GM12874 (cell line): Measurements from ENCODE around the gene ZNF207.

Experiments used
- TF ChIP-seq, protein P1 (sequence below): IDR thresholded peaks from 2 replicates; pipeline ENCODE4 v1.5.1; 2011; ENCODE audit warnings: low read depth, mild to moderate bottlenecking, control low read depth, low read length, moderate library complexity; ENCODE audit not compliant: insufficient read depth

ZNF207 gene

DNA sequence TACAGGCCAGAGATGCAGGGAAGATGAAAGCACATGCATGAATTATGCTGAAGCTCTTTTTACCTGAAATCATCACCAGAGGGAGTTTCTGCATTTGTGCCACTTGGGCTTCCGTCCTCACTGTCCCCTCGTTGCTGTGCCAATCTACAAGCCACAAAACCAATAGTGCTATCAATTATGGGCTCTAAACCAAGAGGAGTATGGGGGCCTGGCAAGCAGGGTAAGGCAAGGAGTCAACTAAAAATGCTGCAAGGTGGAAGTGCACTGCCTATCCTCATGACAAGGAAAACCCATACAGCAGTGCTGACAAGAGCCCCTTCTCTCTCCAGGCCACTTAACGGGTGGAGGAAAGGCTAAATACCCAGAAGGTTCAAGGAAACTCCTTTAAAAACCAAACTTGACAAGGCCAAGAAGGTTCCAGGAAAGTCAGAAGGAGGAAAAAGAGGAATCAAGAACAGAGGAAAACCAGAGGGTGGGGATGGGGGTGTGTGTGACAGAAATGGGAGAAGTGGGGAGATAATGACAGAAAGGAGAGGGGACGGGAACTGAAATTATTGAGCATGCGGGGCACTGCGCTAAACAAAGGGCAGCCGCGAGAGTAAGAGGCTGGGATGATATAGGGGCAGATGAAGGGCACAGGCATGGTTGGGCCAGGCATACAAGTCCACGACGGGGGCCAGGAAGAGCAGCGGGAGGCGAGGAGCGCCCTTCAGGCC, 8.7 kb upstream of the ZNF207 start:
- TF ChIP-seq, protein P1, sequence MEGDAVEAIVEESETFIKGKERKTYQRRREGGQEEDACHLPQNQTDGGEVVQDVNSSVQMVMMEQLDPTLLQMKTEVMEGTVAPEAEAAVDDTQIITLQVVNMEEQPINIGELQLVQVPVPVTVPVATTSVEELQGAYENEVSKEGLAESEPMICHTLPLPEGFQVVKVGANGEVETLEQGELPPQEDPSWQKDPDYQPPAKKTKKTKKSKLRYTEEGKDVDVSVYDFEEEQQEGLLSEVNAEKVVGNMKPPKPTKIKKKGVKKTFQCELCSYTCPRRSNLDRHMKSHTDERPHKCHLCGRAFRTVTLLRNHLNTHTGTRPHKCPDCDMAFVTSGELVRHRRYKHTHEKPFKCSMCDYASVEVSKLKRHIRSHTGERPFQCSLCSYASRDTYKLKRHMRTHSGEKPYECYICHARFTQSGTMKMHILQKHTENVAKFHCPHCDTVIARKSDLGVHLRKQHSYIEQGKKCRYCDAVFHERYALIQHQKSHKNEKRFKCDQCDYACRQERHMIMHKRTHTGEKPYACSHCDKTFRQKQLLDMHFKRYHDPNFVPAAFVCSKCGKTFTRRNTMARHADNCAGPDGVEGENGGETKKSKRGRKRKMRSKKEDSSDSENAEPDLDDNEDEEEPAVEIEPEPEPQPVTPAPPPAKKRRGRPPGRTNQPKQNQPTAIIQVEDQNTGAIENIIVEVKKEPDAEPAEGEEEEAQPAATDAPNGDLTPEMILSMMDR, result no peak; the same call in 1 of the 2 replicates

DNA sequence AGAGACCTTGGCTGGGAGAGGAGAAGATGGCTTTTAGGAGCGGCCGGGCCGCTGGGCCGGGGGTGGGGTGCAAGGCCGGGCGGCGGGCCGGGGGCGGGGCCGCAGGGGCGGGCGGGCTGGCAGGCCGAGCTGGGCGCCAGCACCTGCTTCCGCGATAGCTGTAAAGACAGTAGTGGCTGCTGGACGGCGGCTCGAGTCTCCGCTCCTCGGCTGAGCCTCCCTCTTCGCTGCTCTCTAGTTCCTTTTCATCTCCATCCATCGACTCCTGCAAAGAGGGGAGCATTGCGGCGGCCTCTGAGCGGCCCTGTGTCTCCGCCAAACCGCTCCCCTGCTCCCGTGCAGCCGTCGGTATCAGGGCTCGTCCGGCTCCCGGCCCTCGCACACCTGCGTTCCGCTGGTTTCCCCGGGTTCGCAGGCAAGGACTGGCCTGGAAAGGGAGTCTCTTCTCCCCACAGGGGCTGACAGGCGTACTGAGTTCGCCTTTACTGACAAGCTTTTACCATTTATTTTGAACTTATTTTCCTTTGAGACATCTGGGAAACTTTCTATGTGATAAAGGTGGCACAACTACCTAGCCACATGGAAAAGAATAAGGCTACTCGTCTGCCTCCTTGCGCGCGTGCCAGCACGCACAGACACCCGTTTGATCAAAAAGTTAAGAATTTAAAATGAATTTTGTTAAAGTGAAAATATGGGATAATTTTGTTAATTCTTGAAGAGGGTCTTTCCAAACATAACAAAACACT, 7.9 kb upstream of the ZNF207 start, which contains the start of gene C17orf75:
Gene C17orf75 (minus strand): TSS at position 317 of the 746 bp plus-strand sequence. CDS start 34 bp downstream, at position 283.
- TF ChIP-seq, protein P1, result no peak

DNA sequence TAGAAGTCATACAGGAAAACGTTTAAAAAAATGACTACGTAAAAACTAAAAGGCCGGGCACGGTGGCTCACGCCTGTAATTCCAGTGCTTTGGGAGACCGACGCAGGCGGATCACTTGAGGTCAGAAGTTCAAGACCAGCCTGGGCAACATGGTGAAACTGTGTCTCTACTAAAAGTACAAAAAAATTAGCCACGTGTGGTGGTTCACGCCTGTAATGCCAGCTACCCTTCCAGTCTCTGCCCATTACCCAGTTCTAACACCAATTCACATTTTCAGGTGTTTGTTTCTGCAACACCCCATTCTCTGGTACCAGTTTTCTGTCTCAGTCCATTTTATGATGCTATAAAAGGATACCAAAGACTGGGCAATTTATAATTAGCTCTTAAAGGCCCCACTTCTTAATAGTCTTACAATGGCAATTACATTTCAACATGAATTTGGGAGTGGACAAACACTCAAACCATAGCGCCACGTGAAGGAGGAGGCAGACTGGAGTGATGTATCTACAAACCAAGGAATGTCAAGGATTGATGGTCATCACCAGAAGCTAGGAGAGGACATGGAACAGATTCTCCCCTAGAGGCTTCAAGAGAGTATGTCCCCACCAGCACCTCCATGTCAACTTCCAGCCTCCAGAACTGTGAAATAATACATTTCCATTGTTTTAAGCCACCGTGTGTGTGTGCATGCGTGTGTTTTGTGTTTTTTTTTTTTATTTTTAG, 7.2 kb upstream of the ZNF207 start:
- TF ChIP-seq, protein P1, result no peak

DNA sequence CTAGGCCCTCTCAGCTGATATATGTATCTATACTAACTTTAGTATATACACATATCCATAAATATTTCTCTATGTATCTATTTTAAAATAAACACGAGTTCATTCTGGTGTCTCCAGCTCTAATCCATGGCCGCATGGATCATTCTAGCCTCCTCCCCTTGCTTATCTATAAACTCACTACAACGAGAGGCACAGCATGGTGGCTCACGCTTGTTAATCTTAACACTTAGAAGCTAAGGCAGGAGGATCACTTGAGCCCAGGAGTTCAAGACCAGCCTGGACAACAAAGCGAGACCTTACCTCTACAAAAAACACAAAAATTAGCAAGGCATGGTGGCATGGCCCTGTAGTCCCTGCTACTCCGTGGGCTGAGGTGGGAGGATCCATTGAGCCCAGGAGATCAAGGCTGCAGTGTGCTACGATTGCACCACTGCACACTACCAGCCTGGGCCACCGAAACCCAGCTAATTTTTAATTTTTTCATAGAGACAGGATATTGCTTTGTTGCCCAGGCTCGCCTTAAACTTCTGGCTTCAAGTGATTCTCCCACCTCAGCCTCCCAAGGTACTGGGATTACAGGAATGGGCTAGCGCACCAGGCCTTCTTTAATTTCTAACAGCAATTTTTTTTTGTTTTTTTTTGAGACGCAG, 3.9 kb upstream of the ZNF207 start:
- TF ChIP-seq, protein P1, result no peak

DNA sequence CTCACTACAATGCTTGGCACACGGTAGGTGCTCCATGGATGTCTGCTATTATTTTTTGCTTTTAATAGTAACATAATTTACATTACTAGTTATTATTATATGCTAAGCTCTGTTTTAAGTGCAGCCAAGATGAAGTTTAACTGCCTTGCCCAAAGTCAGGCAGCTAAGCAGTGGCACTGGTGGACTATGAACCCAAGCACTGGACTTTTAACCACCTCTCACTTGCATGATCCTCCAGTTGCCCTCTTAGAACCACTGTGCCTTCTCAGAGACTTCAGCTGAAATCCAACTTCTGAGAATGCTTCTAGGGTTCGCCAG, 1.5 kb upstream of the ZNF207 start:
- TF ChIP-seq, protein P1, result no peak

DNA sequence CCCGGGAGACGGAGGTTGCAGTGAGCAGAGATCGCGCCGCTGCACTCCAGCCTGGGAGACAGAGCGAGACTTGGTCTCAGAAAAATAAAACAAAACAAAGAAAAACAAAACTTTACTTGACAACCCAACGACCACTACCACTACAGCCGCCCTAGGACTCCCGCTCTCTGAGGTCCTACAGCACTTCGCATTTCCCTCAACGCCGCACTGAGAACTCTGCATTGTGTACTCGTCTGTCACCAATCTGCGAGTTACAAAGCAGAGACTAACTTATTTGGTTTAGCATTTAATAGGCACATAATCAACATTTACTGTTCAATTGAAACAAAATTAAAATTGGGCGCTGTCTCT, 479 bp upstream of the ZNF207 start:
- TF ChIP-seq, protein P1, result no peak
